Activated CD4-positive, alpha-beta T cell treated with anti-CD3 and anti-CD28 coated beads for 4 hours (primary cell): ENCODE data around the gene KIF16B.

Experiments used
- DNase-seq, 2 donors: peaks; one replicate each; pipeline ENCODE4 v3.0.0-alpha.2; 2020

KIF16B gene

GRCh38 chr20:16349523-16350260, 223.6 kb downstream of the KIF16B start:
- DNase-seq = no peak

- no peak for DNase-seq
These were observed 226.3 kb downstream of the KIF16B start for GRCh38 chr20:16346956-16347355.

GRCh38 chr20:16337707-16338106, 235.5 kb downstream of the KIF16B start:
- DNase-seq = no peak

GRCh38 chr20:16327606-16328005, 245.6 kb downstream of the KIF16B start:
- DNase-seq = no peak

GRCh38 chr20:16321291-16321690, 252.0 kb downstream of the KIF16B start:
- DNase-seq = no peak

- no peak for DNase-seq
These were observed 255.5 kb downstream of the KIF16B start for GRCh38 chr20:16317445-16318362.

- no peak for DNase-seq
These were observed 256.7 kb downstream of the KIF16B start for GRCh38 chr20:16316513-16316912.

- no peak for DNase-seq
These were observed 258.5 kb downstream of the KIF16B start for GRCh38 chr20:16314748-16315159.

- DNase-seq = no peak
These were observed 258.9 kb downstream of the KIF16B start for GRCh38 chr20:16314320-16314719.

GRCh38 chr20:16313917-16314316, 259.3 kb downstream of the KIF16B start:
- DNase-seq = no peak

GRCh38 chr20:16312998-16313397, 260.2 kb downstream of the KIF16B start:
- no peak for DNase-seq

GRCh38 chr20:16311756-16312155, 261.5 kb downstream of the KIF16B start:
- DNase-seq = no peak

GRCh38 chr20:16308754-16309153, 264.5 kb downstream of the KIF16B start:
- DNase-seq = no peak

- no peak for DNase-seq
These were observed 270.4 kb downstream of the KIF16B start for GRCh38 chr20:16302818-16303217.

GRCh38 chr20:16301986-16302385, 271.3 kb downstream of the KIF16B start:
- DNase-seq = no peak

- DNase-seq = no peak
These were observed 273.4 kb downstream of the KIF16B start for GRCh38 chr20:16299897-16300296.

- DNase-seq = no peak
These were observed 276.3 kb downstream of the KIF16B start for GRCh38 chr20:16296931-16297330.

- DNase-seq = no peak
These were observed 277.7 kb downstream of the KIF16B start for GRCh38 chr20:16295534-16295933.

- no peak for DNase-seq
These were observed 279.7 kb downstream of the KIF16B start for GRCh38 chr20:16293590-16293989.

GRCh38 chr20:16292226-16292880, 280.9 kb downstream of the KIF16B start:
- DNase-seq = no peak

- no peak for DNase-seq
These were observed 282.9 kb downstream of the KIF16B start for GRCh38 chr20:16290358-16290757.

- no peak for DNase-seq
These were observed 285.5 kb downstream of the KIF16B start for GRCh38 chr20:16287776-16288175.

- DNase-seq = no peak
These were observed 286.6 kb downstream of the KIF16B start for GRCh38 chr20:16286601-16287000.
